GM19193 (cell line): Measurements from ENCODE around the gene ADSS2.

Experiments
- POLR2A ChIP-seq: IDR thresholded peaks from 4 replicates; pipeline ENCODE4 v1.6.1; 2011; ENCODE audit not compliant: insufficient read depth, insufficient read length; ENCODE audit errors: extremely low read depth

The ADSS2 gene

GRCh38 chr1:244386595-244386994, 65.1 kb downstream of the ADSS2 start:
- no peak for TF ChIP-seq POLR2A

GRCh38 chr1:244384066-244384465, 67.6 kb downstream of the ADSS2 start:
- no peak for TF ChIP-seq POLR2A

- TF ChIP-seq POLR2A, result no peak
Observed at GRCh38 chr1:244383278-244383884, 68.3 kb downstream of the ADSS2 start.

- TF ChIP-seq POLR2A, result no peak
Observed at GRCh38 chr1:244381878-244382565, 69.7 kb downstream of the ADSS2 start.

GRCh38 chr1:244376126-244376525, 75.6 kb downstream of the ADSS2 start:
- TF ChIP-seq POLR2A, result no peak

GRCh38 chr1:244375051-244375450, 76.7 kb downstream of the ADSS2 start:
- no peak for TF ChIP-seq POLR2A

- no peak for TF ChIP-seq POLR2A
Observed at GRCh38 chr1:244371242-244372141, 80.2 kb downstream of the ADSS2 start.

GRCh38 chr1:244370060-244370637, 81.6 kb downstream of the ADSS2 start:
- TF ChIP-seq POLR2A, result no peak

- no peak for TF ChIP-seq POLR2A
Observed at GRCh38 chr1:244369256-244370057, 82.3 kb downstream of the ADSS2 start.

- no peak for TF ChIP-seq POLR2A
Observed at GRCh38 chr1:244368279-244368678, 83.4 kb downstream of the ADSS2 start.

GRCh38 chr1:244367399-244368114, 84.2 kb downstream of the ADSS2 start:
- TF ChIP-seq POLR2A, result no peak

GRCh38 chr1:244365809-244366208, 85.9 kb downstream of the ADSS2 start:
- TF ChIP-seq POLR2A, result no peak

GRCh38 chr1:244362476-244362875, 89.2 kb downstream of the ADSS2 start:
- no peak for TF ChIP-seq POLR2A
